ENCODE data around the gene MPEG1.

The MPEG1 gene

DNA sequence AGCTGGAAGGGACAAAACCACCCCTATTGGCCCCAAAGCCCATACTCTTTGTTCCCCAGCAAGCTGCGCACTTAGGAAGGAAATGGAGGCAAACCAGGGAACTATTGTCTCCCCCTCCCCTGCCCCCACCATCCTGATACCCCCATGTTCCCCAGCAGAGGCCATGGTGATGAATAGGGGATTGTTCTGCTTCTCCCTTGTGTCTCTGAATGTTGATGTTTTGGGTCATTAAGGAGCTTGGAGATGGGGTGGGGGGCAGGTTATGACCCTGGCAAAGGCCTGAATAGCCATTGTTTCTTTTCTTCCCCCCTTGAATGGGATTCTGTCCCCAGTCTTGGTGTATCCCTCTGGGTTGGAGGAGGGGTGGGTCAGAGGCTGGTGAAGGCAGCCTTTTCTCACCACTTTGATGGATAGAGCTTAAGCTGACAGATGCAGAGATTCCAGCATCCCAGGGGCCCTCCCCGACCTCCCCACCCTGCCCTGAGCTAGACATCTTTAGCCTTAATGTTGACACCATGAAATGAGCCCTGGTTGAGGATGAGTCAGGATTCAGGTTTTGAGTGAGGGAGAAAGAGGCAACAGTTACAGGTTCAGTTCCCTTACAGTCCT, 32.5 kb downstream of the MPEG1 start:
- no peak for TF ChIP-seq MAX (IDR thresholded peaks at IDR 0.05)

DNA sequence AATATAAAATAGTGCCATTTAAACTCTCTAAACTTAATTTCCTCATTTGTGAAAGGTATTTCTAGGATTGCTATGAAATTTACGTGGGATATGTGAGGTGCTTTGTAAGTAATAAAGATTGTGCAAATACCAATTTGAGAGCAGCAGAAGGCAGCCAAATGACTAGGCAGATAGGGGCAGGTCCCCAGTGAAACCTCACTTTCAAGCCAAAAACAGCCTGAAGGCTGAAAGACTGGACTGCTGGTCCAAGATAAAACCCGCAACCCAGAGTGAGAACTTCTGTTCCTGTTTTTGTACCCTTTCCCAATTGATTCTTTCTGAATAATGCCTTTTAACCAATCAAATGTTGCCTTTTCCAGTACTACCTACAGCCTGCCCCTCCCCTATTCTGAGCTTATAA, 33.6 kb downstream of the MPEG1 start:
- TF ChIP-seq, protein P1, sequence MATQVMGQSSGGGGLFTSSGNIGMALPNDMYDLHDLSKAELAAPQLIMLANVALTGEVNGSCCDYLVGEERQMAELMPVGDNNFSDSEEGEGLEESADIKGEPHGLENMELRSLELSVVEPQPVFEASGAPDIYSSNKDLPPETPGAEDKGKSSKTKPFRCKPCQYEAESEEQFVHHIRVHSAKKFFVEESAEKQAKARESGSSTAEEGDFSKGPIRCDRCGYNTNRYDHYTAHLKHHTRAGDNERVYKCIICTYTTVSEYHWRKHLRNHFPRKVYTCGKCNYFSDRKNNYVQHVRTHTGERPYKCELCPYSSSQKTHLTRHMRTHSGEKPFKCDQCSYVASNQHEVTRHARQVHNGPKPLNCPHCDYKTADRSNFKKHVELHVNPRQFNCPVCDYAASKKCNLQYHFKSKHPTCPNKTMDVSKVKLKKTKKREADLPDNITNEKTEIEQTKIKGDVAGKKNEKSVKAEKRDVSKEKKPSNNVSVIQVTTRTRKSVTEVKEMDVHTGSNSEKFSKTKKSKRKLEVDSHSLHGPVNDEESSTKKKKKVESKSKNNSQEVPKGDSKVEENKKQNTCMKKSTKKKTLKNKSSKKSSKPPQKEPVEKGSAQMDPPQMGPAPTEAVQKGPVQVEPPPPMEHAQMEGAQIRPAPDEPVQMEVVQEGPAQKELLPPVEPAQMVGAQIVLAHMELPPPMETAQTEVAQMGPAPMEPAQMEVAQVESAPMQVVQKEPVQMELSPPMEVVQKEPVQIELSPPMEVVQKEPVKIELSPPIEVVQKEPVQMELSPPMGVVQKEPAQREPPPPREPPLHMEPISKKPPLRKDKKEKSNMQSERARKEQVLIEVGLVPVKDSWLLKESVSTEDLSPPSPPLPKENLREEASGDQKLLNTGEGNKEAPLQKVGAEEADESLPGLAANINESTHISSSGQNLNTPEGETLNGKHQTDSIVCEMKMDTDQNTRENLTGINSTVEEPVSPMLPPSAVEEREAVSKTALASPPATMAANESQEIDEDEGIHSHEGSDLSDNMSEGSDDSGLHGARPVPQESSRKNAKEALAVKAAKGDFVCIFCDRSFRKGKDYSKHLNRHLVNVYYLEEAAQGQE (IDR thresholded peaks at IDR 0.05; ENCODE audit: low read depth): no peak
- TF ChIP-seq TCF12 (IDR thresholded peaks at IDR 0.05; ENCODE audit: low read depth): no peak

DNA sequence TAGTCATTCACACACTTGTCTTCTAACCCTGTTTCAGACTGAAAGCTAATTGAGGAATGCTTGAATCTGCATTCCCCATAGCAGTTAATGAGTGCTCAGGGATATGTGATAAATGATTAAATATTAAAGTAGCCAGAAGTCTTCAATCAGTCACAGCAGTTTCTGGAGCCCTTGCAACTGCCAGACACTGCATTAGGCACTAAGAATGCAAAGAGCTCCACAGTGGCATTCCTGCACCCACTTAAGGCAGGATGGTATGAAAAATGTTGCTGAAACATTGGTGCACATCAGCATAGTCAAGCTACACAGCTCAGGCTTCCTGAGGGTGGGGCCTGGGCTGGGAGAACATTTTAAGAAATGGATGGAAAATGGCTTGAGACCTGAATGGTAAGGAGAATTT, 34.3 kb downstream of the MPEG1 start:
- no peak for TF ChIP-seq TCF12 (IDR thresholded peaks at IDR 0.05; ENCODE audit: low read depth)
- TF ChIP-seq TAF1 (IDR thresholded peaks at IDR 0.05; ENCODE audit: low read depth): no peak
- no peak for TF ChIP-seq CREB1 (IDR thresholded peaks at IDR 0.05; ENCODE audit: low read depth)
- no peak for TF ChIP-seq NFIC (IDR thresholded peaks at IDR 0.05)
- TF ChIP-seq TEAD4 (IDR thresholded peaks at IDR 0.05): no peak
- no peak for TF ChIP-seq EGR1 (IDR thresholded peaks at IDR 0.05)
- TF ChIP-seq RAD21 (IDR thresholded peaks at IDR 0.05; ENCODE audit: low read depth): no peak
- TF ChIP-seq CEBPB (IDR thresholded peaks at IDR 0.05): no peak
- TF ChIP-seq FOXM1 (IDR thresholded peaks at IDR 0.05; ENCODE audit: borderline replicate concordance, low read depth): no peak

DNA sequence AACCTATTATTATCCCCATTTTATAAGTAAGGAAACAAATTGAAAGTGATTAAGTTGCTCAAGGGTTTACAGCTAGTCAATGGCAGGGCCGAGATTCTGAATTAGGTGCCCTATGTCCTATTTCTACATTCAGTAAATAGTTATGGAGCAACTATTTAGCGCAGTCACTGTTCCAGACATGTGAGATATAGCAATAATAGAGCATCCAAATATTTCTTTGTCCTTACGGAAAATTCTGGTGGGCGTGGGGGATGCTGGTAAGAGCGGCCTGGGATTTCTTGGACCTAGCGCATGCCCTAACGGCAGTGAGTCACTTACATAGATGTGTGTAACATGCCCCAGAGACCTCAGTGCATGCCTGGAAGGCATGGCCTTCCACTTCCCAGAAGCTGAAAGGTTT, 36.4 kb downstream of the MPEG1 start:
- TF ChIP-seq TEAD4 (IDR thresholded peaks at IDR 0.05) (no peak), CEBPB (IDR thresholded peaks at IDR 0.05) (no peak), EP300 (IDR thresholded peaks at IDR 0.05; ENCODE audit: borderline replicate concordance) (no peak), RAD21 (IDR thresholded peaks at IDR 0.05; ENCODE audit: low read depth) (no peak), NFIC (IDR thresholded peaks at IDR 0.05) (no peak), YY1 (IDR thresholded peaks at IDR 0.05; ENCODE audit: low read depth) (no peak), EGR1 (IDR thresholded peaks at IDR 0.05) (no peak), ZBTB7A (IDR thresholded peaks at IDR 0.05; ENCODE audit: low read depth) (no peak), MAX (IDR thresholded peaks at IDR 0.05) (no peak), USF1 (IDR thresholded peaks at IDR 0.05) (no peak), TAF1 (IDR thresholded peaks at IDR 0.05; ENCODE audit: low read depth) (no peak), CREB1 (IDR thresholded peaks at IDR 0.05; ENCODE audit: low read depth) (no peak), TCF12 (IDR thresholded peaks at IDR 0.05; ENCODE audit: low read depth) (no peak), FOXM1 (IDR thresholded peaks at IDR 0.05; ENCODE audit: borderline replicate concordance, low read depth) (no peak)
- TF ChIP-seq, protein P1 (IDR thresholded peaks at IDR 0.05; ENCODE audit: low read depth): no peak

GRCh38 chr11:59175091-59175501, 37.6 kb downstream of the MPEG1 start:
- no peak for TF ChIP-seq FOXM1 (IDR thresholded peaks at IDR 0.05; ENCODE audit: borderline replicate concordance, low read depth)
- TF ChIP-seq TCF12 (IDR thresholded peaks at IDR 0.05; ENCODE audit: low read depth): no peak
- no peak for TF ChIP-seq CREB1 (IDR thresholded peaks at IDR 0.05; ENCODE audit: low read depth)
- TF ChIP-seq NFIC (IDR thresholded peaks at IDR 0.05): no peak
- TF ChIP-seq TAF1 (IDR thresholded peaks at IDR 0.05; ENCODE audit: low read depth): no peak
- TF ChIP-seq YY1 (IDR thresholded peaks at IDR 0.05; ENCODE audit: low read depth): no peak
- TF ChIP-seq, protein P1 (IDR thresholded peaks at IDR 0.05; ENCODE audit: low read depth): no peak
- TF ChIP-seq EGR1 (IDR thresholded peaks at IDR 0.05): no peak
- no peak for TF ChIP-seq USF1 (IDR thresholded peaks at IDR 0.05)
- TF ChIP-seq MAX (IDR thresholded peaks at IDR 0.05): no peak
- no peak for TF ChIP-seq ZBTB7A (IDR thresholded peaks at IDR 0.05; ENCODE audit: low read depth)
- no peak for TF ChIP-seq RAD21 (IDR thresholded peaks at IDR 0.05; ENCODE audit: low read depth)
- TF ChIP-seq TEAD4 (IDR thresholded peaks at IDR 0.05): no peak
- no peak for TF ChIP-seq CEBPB (IDR thresholded peaks at IDR 0.05)
- TF ChIP-seq EP300 (IDR thresholded peaks at IDR 0.05; ENCODE audit: borderline replicate concordance): no peak

Measured in Ishikawa (cell line).